ENCODE data around the gene FOXP1. TPM values are rescaled to one million over a fixed set of nuclear protein-coding genes. Genes with fewer than 3 reads are reported as not detected.

The FOXP1 gene
- total and polyA plus RNA-seq, 12 donors, result 4.8 to 56.0 (median 43.8) TPM

- WGBS, 2 donors, result 91 to 93% methylated on average over 7 of the region's 7 CpGs
- no peak overlapping the region for H3K27ac ChIP-seq
- H3K4me1 ChIP-seq, result peaks cover 0 to 32% (median 20%) of the 10 kb centered on the region in 9 donors
- H3K4me3 ChIP-seq, result no peak overlapping the region
- H3K36me3 ChIP-seq, result no peaks in the 10 kb centered on the region
- DNase-seq, result no peak
- no peak for TF ChIP-seq CTCF (IDR thresholded peaks at IDR 0.05)
- no peaks in the 10 kb centered on the region for H3K27me3 ChIP-seq
- H3K9me3 ChIP-seq, result no peaks in the 10 kb centered on the region
- ATAC-seq, result no peak
- intact Hi-C loops (cut with DNase I), result loop anchor here in 2 of 10 donors (10.0 kb wide), 2 partner anchors 95 to 105 kb away; no protein-coding TSS in a partner anchor
These were observed 353.4 kb downstream of the FOXP1 start for GRCh38 chr3:71229905-71230657.

GRCh38 chr3:71228156-71228866 is 355.2 kb downstream of the FOXP1 start:
- ATAC-seq (no peak), DNase-seq (no peak)
- intact Hi-C loops (cut with DNase I), result loop anchor here in 1 of 10 donors (10.0 kb wide), 1 partner anchor 94 kb away; no protein-coding TSS in a partner anchor
- no peaks in the 10 kb centered on the region for H3K9me3 ChIP-seq
- TF ChIP-seq CTCF (IDR thresholded peaks at IDR 0.05), result no peak
- no peaks in the 10 kb centered on the region for H3K27me3 ChIP-seq
- no peak overlapping the region for H3K4me3 ChIP-seq
- WGBS, 2 donors, result 91 to 92% methylated on average over 9 of the region's 9 CpGs
- no peaks in the 10 kb centered on the region for H3K36me3 ChIP-seq
- no peak overlapping the region for H3K27ac ChIP-seq
- peaks cover 0 to 35% (median 25%) of the 10 kb centered on the region in 9 donors for H3K4me1 ChIP-seq

GRCh38 chr3:71227270-71227661 is 356.3 kb downstream of the FOXP1 start:
- peak in 5 of 8 donors; percentile 10 to 54 (median 22) for ATAC-seq
- no peak for TF ChIP-seq CTCF (IDR thresholded peaks at IDR 0.05)
- peak overlapping the region in 9 of 10 donors; percentile 22 to 82 (median 65) for H3K27ac ChIP-seq
- WGBS, 2 donors, result 61 to 75% methylated on average over 6 of the region's 6 CpGs
- peaks cover 0 to 35% (median 25%) of the 10 kb centered on the region in 9 donors for H3K4me1 ChIP-seq
- no peaks in the 10 kb centered on the region for H3K27me3 ChIP-seq
- H3K9me3 ChIP-seq, result no peaks in the 10 kb centered on the region
- intact Hi-C loops (cut with DNase I), result loop anchor here in 1 of 10 donors (10.0 kb wide), 1 partner anchor 92 kb away; no protein-coding TSS in a partner anchor
- peak overlapping the region in 9 of 10 donors; percentile 1 to 54 (median 40) for H3K4me3 ChIP-seq
- DNase-seq, result no peak
- no peaks in the 10 kb centered on the region for H3K36me3 ChIP-seq

- Histone ChIP-seq H3K36me3 (no peaks in the 10 kb centered on the region), H3K9me3 (no peaks in the 10 kb centered on the region), H3K4me1 (peaks cover 0 to 35% (median 25%) of the 10 kb centered on the region in 9 donors), H3K4me3 (peak overlapping the region in 9 of 10 donors; percentile 1 to 54 (median 40)), H3K27ac (peak overlapping the region in 9 of 10 donors; percentile 22 to 82 (median 65)), H3K27me3 (no peaks in the 10 kb centered on the region)
- ATAC-seq (peak; percentile 74 to 96 (median 93)), DNase-seq (peak; percentile 50 to 71)
- WGBS, 2 donors, result 33 to 34% methylated on average over 21 of the region's 21 CpGs
- intact Hi-C loops (cut with DNase I), result loop anchor here in 1 of 10 donors (10.0 kb wide), 1 partner anchor 92 kb away; no protein-coding TSS in a partner anchor
- no peak for TF ChIP-seq CTCF (IDR thresholded peaks at IDR 0.05)
These were observed 356.8 kb downstream of the FOXP1 start for GRCh38 chr3:71226565-71227269.

Measured in heart right ventricle (tissue), 16 donors.